RWPE1 (cell line): ENCODE measurements around the gene DMBT1.
A peak's percentile ranks its signal among the peaks of the same experiment; 100 is the strongest.

Experiments used
- CTCF ChIA-PET: fragments of 350-600 bp; sonication (Branson Sonifier 250); formaldehyde crosslinking; extraction: SDS; loops from one replicate; lab custom pipeline; 2021; lab: Yijun Ruan, JAX
- POLR2A ChIA-PET: fragments of 400-600 bp; formaldehyde crosslinking; extraction: SDS; loops from one replicate; lab custom pipeline; 2020; ENCODE audit warnings: antibody characterized with exemption; ENCODE audit not compliant: low non-redundant PET; lab: Yijun Ruan, JAX
- DNase-seq: peaks from one replicate; pipeline ENCODE4 v3.0.0; 2012; ENCODE audit warnings: low spot score
- H3K27ac ChIP-seq: fragments of 450-650 bp; 2 replicates; pipeline ENCODE4 v1.5.1; 2017
- CTCF ChIP-seq: fragments of 450-650 bp; conservative IDR thresholded peaks from 2 replicates; pipeline ENCODE4 v1.5.1; 2017; ENCODE audit warnings: low read depth, mild to moderate bottlenecking

Gene DMBT1

GRCh38 chr10:122642726-122643605 lies 82.4 kb downstream of the DMBT1 start:
- DNase-seq, result no peak
- no peak overlapping the region for H3K27ac ChIP-seq
- CTCF ChIA-PET, result no interaction called here
- POLR2A ChIA-PET, result no interaction called here
- no peak for TF ChIP-seq CTCF

- TF ChIP-seq CTCF, result no peak
- POLR2A ChIA-PET, result no interaction called here
- DNase-seq, result no peak
- CTCF ChIA-PET, result no interaction called here
- no peak overlapping the region for H3K27ac ChIP-seq
Observed at GRCh38 chr10:122643931-122644534, 83.5 kb downstream of the DMBT1 start.

GRCh38 chr10:122646511-122647382 lies 86.2 kb downstream of the DMBT1 start:
- DNase-seq, result no peak
- POLR2A ChIA-PET, result no interaction called here
- no peak for TF ChIP-seq CTCF
- CTCF ChIA-PET, result interaction anchor here (0.5 to 0.8 kb wide), 3 partner anchors 12 to 596 kb away, joined by 3 read pairs; no protein-coding TSS in a partner anchor
- no peak overlapping the region for H3K27ac ChIP-seq

GRCh38 chr10:122647383-122647968 lies 86.9 kb downstream of the DMBT1 start:
- DNase-seq, result no peak
- CTCF ChIA-PET, result no interaction called here
- H3K27ac ChIP-seq, result no peak overlapping the region
- no peak for TF ChIP-seq CTCF
- POLR2A ChIA-PET, result no interaction called here

- DNase-seq, result peak; percentile 50
- POLR2A ChIA-PET, result no interaction called here
- TF ChIP-seq CTCF, result peak; percentile 49
Observed at GRCh38 chr10:122648599-122649428, 88.3 kb downstream of the DMBT1 start.

More at GRCh38 chr10:122648599-122649428, 88.3 kb downstream of the DMBT1 start:
- H3K27ac ChIP-seq, result no peak overlapping the region
- CTCF ChIA-PET, result interaction anchor here (0.5 to 1.7 kb wide), 17 partner anchors 8 to 1329 kb away, joined by 3 to 11 read pairs (median 3); no protein-coding TSS in a partner anchor
